ENCODE data around the gene EFHD1. TPM values are rescaled to one million over a fixed set of nuclear protein-coding genes. Genes with fewer than 3 reads are reported as not detected.

Gene EFHD1
- total RNA-seq, 1 donor from 2014 or later: 106 TPM

DNA sequence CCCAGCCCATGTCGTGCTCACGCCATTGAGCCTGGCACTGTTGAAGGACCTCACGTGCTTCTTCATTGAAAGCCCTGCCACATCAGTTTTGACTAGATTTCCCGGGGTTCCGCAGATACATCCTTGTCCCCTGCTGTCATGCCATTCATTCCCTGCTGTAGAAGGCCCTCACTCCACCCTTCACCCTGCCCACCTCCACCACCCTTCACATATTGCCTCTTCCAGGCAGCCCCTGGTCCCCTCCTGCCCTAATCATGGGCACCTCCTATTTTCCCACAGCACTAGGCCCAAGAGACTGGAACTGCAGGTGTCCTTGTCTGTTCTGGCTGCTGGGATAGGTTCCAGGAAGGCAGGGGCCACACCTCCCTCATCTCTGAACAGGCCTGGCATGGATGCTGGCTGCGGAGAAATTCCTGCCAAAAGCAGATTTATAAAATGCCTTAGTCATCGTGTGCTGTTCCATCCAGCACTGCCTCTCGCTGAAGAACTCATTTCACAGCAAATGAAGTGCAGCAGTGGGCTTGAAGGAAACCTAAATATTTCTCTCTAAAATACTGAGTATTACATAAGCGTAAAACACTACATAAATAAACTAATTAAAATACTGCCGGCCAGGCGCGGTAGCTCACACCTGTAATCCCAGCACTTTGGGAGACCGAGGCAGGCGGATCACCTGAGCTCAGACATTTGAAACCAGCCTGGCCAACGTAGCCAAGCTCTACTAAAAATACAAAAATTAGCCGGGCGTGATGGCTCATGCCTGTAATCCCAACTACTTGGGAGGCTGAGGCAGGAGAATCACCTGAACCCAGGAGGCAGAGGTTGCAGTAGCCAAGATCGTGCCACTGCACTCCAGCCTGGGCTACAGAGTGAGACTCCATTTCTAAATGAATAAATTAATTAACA lies 44.5 kb upstream of the EFHD1 start:
- Mint-ChIP-seq H3K4me1 (ENCODE audit: unreplicated experiment) (no peaks in the 10 kb centered on the region), H3K4me3 (ENCODE audit: unreplicated experiment) (no peak overlapping the region), H3K9me3 (ENCODE audit: unreplicated experiment) (peaks cover 3% of the 10 kb centered on the region), H3K36me3 (ENCODE audit: unreplicated experiment) (peaks cover 11% of the 10 kb centered on the region), H3K27ac (ENCODE audit: unreplicated experiment) (no peak overlapping the region), H3K27me3 (ENCODE audit: unreplicated experiment) (peaks cover 2% of the 10 kb centered on the region)
- DNase-seq (ENCODE audit: extremely low spot score, unreplicated experiment): no peak
- TF ChIP-seq, protein P1, sequence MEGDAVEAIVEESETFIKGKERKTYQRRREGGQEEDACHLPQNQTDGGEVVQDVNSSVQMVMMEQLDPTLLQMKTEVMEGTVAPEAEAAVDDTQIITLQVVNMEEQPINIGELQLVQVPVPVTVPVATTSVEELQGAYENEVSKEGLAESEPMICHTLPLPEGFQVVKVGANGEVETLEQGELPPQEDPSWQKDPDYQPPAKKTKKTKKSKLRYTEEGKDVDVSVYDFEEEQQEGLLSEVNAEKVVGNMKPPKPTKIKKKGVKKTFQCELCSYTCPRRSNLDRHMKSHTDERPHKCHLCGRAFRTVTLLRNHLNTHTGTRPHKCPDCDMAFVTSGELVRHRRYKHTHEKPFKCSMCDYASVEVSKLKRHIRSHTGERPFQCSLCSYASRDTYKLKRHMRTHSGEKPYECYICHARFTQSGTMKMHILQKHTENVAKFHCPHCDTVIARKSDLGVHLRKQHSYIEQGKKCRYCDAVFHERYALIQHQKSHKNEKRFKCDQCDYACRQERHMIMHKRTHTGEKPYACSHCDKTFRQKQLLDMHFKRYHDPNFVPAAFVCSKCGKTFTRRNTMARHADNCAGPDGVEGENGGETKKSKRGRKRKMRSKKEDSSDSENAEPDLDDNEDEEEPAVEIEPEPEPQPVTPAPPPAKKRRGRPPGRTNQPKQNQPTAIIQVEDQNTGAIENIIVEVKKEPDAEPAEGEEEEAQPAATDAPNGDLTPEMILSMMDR (IDR thresholded peaks at IDR 0.05): no peak

DNA sequence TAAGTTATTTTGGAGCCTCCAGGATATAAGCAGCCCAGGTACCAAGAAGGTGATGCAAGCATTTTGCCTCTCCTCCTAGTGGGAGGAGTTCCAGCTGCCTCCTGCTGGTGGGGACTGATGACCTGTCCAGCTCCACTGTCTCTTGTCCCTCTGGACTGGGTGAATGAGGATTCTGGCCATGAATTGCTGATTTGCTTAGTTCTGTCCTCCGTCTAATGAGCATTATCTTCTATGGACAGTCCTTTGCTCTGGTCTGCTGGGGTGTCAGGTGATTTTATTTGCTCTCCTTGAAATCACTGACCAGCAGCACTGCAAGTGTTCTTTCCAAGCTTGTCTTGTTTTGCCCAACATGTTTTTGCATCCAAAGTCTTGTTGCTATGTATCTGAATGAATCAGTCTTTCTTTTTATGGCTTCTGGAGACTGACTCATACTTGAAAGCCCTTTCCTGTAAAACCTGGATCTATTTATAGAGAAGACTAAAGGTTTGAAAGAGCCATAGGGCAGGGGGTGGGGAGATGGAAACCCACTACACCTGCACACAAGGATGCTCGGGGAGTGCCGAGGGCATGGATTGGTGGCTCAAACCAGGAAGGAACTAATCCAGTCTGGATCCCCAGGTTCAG lies 40.5 kb upstream of the EFHD1 start:
- no peak overlapping the region for H3K27ac Mint-ChIP-seq (ENCODE audit: unreplicated experiment)
- H3K27me3 Mint-ChIP-seq (ENCODE audit: unreplicated experiment): peaks cover 2% of the 10 kb centered on the region
- no peak overlapping the region for H3K4me3 Mint-ChIP-seq (ENCODE audit: unreplicated experiment)
- TF ChIP-seq, protein P1 (IDR thresholded peaks at IDR 0.05): no peak
- no peaks in the 10 kb centered on the region for H3K9me3 Mint-ChIP-seq (ENCODE audit: unreplicated experiment)
- H3K36me3 Mint-ChIP-seq (ENCODE audit: unreplicated experiment): no peaks in the 10 kb centered on the region
- no peak for DNase-seq (ENCODE audit: extremely low spot score, unreplicated experiment)
- H3K4me1 Mint-ChIP-seq (ENCODE audit: unreplicated experiment): no peaks in the 10 kb centered on the region

DNA sequence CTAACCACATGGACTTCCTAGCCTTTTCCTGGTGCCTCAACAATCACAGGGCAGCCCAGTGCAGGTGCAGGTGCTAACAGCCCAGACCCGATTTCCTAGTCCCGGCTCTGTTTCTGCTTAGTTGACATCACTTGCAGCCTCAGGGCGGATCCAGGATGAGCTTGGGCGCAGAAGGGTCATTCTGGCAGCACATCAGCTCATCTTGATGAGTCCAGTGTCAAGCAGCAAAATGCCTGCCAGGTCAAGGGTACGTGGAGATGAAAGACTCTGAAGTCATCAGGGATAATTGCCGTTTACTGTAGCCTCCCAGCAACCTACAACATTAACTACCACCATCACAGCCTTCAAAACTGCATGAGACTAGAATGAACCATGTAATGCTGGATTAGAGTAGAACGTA lies 39.4 kb upstream of the EFHD1 start:
- Mint-ChIP-seq H3K27me3 (ENCODE audit: unreplicated experiment) (peaks cover 2% of the 10 kb centered on the region), H3K27ac (ENCODE audit: unreplicated experiment) (no peak overlapping the region), H3K4me1 (ENCODE audit: unreplicated experiment) (no peaks in the 10 kb centered on the region), H3K36me3 (ENCODE audit: unreplicated experiment) (no peaks in the 10 kb centered on the region), H3K9me3 (ENCODE audit: unreplicated experiment) (no peaks in the 10 kb centered on the region), H3K4me3 (ENCODE audit: unreplicated experiment) (no peak overlapping the region)
- DNase-seq (ENCODE audit: extremely low spot score, unreplicated experiment): no peak
- TF ChIP-seq, protein P1 (IDR thresholded peaks at IDR 0.05): no peak

DNA sequence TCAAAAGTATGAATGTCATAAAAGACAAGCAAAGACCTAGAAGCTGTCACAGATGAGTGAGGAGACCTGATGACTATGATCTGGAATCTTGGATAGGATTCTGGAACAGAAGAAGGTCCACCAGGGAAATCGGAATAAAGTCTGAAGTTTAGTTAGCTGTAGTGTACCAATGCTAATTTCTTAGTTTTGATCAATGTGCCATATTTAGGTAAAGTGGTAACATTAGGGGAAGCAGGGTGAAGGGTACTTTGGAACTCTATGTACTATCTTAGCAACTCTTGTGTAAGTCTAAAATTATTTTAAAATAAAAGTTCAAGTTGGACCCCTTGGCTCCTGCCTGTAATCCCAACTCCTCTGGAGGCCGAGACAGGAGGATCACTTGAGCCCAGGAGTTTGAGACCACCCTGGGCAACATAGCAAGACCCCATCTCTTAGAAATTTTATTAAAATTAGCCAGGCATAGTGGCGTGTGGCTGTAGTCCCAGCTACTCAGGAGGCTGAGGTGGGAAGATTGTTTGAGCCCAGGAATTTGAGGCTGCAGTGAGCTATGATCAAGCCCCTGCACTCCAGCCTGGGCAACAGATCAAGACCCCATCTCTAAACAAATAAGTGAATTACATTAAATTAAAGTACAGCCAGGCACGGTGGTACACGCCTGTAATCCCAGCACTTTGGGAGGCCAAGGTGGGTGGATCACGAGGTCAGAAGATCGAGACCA lies 35.9 kb upstream of the EFHD1 start:
- Mint-ChIP-seq H3K4me1 (ENCODE audit: unreplicated experiment) (no peaks in the 10 kb centered on the region), H3K27ac (ENCODE audit: unreplicated experiment) (no peak overlapping the region)

More for the DNA sequence above, 35.9 kb upstream of the EFHD1 start:
- Mint-ChIP-seq H3K9me3 (ENCODE audit: unreplicated experiment) (no peaks in the 10 kb centered on the region), H3K36me3 (ENCODE audit: unreplicated experiment) (no peaks in the 10 kb centered on the region), H3K27me3 (ENCODE audit: unreplicated experiment) (no peaks in the 10 kb centered on the region), H3K4me3 (ENCODE audit: unreplicated experiment) (no peak overlapping the region)
- TF ChIP-seq, protein P1 (IDR thresholded peaks at IDR 0.05): no peak
- DNase-seq (ENCODE audit: extremely low spot score, unreplicated experiment): no peak
